Activated naive CD8-positive, alpha-beta T cell treated with anti-CD3 and anti-CD28 coated beads, Interleukin-2, amount 50 U/mL, for 24 hours (primary cell): ENCODE measurements around the gene MEI4.
"Not testable (repeated sequence)": the region's sequence is repeated elsewhere in the genome, so short reads cannot be mapped to it uniquely, and the experiment has no call there.

Experiments
- ATAC-seq: fragments of 150-1000 bp; cut with Tn5 transposase; one replicate; pipeline ENCODE4 v1.10.0; 2021
- DNase-seq: peaks from one replicate; pipeline ENCODE4 v3.0.0; 2021
- H3K27ac Mint-ChIP-seq: one replicate; pipeline ENCODE4 v1.8.0; 2021; ENCODE audit warnings: mild to moderate bottlenecking, mixed read lengths
- H3K27me3 Mint-ChIP-seq: one replicate; pipeline ENCODE4 v1.8.0; 2021; ENCODE audit warnings: mixed read lengths
- H3K36me3 Mint-ChIP-seq: one replicate; pipeline ENCODE4 v1.8.0; 2021; ENCODE audit warnings: low read depth, mixed read lengths
- H3K4me1 Mint-ChIP-seq: one replicate; pipeline ENCODE4 v1.8.0; 2021; ENCODE audit warnings: mixed read lengths
- H3K4me3 Mint-ChIP-seq: one replicate; pipeline ENCODE4 v1.8.0; 2021; ENCODE audit warnings: mild to moderate bottlenecking, moderate library complexity, mixed read lengths
- H3K9me3 Mint-ChIP-seq: one replicate; pipeline ENCODE4 v1.8.0; 2021; ENCODE audit warnings: mixed read lengths

MEI4 gene

DNA sequence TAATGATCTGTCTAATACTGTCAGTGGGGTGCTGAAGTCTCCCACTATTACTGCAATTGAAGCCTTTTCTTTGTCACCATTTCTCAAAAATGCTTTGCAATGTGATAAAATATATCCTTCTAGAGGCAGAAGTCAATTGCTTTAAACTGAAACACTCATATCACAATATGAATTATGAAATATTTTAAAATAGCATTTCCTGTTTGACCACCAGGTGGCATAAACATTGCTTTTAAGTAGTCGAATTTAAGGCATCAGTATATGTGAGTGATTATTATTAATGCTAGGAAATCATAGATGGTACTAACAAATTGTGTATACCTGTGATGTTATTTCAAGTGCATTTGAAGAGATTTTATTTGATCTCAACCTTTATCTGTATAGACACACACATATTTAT lies 87.5 kb downstream of the MEI4 start:
- Mint-ChIP-seq H3K4me1 (no peaks in the 10 kb centered on the region), H3K36me3 (no peaks in the 10 kb centered on the region), H3K27ac (no peak overlapping the region), H3K27me3 (no peaks in the 10 kb centered on the region), H3K9me3 (peaks cover 12% of the 10 kb centered on the region), H3K4me3 (no peak overlapping the region)
- no peak for ATAC-seq
- no peak for DNase-seq

GRCh38 chr6:77752156-77752555 lies 99.3 kb downstream of the MEI4 start:
- not testable (repeated sequence) for DNase-seq, H3K4me3 Mint-ChIP-seq, H3K4me1 Mint-ChIP-seq, ATAC-seq, H3K36me3 Mint-ChIP-seq, H3K27ac Mint-ChIP-seq, H3K27me3 Mint-ChIP-seq
- peaks cover 14% of the 10 kb centered on the region for H3K9me3 Mint-ChIP-seq

DNA sequence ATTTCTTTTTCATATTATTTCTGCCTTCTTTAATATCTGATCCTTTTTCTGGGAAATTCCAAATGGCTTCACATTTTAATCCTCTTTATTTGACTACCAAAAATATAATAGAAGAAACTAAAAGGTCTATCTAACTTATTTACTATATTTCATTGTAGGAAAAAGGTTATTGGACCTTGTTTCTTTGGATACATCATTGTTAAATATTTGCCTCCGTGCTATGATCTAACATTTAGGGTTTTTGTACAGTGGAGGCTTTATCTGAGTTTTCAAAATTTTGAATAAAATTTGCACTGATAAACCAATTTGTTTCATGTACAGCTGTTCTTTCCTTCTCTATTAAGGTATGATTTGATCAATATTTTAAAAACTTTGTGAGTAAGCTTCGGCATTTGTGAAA lies 109.5 kb downstream of the MEI4 start:
- Mint-ChIP-seq H3K27ac (no peak overlapping the region), H3K4me1 (no peaks in the 10 kb centered on the region), H3K27me3 (no peaks in the 10 kb centered on the region), H3K9me3 (no peaks in the 10 kb centered on the region), H3K4me3 (no peak overlapping the region), H3K36me3 (no peaks in the 10 kb centered on the region)
- ATAC-seq (no peak), DNase-seq (no peak)

DNA sequence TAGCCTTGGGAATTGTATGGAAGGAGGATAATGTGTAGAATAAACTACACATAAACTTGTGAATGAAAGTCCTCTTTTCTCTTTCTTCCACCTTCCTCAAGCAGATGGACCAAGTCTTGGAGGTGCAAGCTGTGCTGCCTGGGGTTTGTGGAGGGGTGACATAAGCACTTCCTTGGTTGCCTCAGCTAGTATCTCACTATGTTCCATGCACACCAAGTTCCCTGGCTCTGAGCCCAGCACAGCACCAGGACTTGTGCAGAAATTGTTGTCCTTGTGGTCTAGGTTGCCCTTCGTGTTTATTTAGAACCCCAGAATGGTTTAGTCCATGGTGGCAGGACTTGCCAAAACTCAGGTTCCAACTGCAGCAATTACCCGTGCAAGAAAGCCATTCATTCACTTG lies 110.3 kb downstream of the MEI4 start:
- DNase-seq (no peak), ATAC-seq (no peak)
- Mint-ChIP-seq H3K27ac (no peak overlapping the region), H3K4me3 (no peak overlapping the region), H3K27me3 (no peaks in the 10 kb centered on the region), H3K9me3 (no peaks in the 10 kb centered on the region), H3K4me1 (no peaks in the 10 kb centered on the region), H3K36me3 (no peaks in the 10 kb centered on the region)

DNA sequence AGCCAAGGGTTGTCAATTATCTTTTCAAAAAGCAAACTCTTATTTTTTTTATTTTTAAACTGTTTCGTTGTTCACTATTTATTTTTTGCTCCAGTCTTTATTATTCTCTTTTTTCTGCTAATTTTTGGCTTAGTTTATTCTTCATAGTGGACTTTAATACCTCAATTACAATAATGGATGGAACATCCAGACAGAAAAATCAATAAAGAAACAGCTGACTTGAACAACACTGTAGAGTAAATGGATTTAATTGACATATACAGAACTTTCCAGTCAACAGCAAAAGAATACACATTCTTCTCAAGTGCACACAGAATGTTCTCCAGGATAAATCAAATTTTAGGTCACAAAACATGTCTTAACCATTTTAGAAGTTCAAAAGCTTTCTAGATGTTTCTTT lies 111.5 kb downstream of the MEI4 start:
- Mint-ChIP-seq H3K27me3 (no peaks in the 10 kb centered on the region), H3K27ac (no peak overlapping the region), H3K4me3 (no peak overlapping the region), H3K9me3 (no peaks in the 10 kb centered on the region), H3K36me3 (no peaks in the 10 kb centered on the region), H3K4me1 (no peaks in the 10 kb centered on the region)
- ATAC-seq (no peak), DNase-seq (no peak)

- ATAC-seq (no peak), DNase-seq (no peak)
- H3K27me3 Mint-ChIP-seq: no peaks in the 10 kb centered on the region
- no peaks in the 10 kb centered on the region for H3K4me1 Mint-ChIP-seq
- H3K4me3 Mint-ChIP-seq: no peak overlapping the region
- no peaks in the 10 kb centered on the region for H3K36me3 Mint-ChIP-seq
- H3K27ac Mint-ChIP-seq: no peak overlapping the region
- peaks cover 16% of the 10 kb centered on the region for H3K9me3 Mint-ChIP-seq
Measured at GRCh38 chr6:77773157-77773822, 120.5 kb downstream of the MEI4 start.

DNA sequence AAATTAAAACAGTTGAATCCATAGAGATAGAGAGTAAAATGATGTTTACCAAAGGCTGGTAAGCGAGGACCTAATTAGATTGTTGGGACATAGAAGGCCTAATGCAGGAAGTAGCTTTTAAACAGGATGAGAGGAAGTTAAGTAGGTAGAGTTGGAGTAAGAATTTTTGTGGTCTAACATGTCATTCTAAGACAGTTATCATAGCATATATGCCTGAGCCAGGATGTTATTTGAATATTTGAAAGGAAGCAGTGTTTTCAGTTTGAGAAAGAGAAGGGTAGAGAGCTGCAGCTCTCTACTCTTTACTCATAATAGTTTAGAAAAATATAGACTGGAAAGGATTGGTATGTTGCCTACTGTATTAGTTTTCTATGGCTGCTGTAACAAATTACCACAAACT lies 121.6 kb downstream of the MEI4 start:
- no peak overlapping the region for H3K4me3 Mint-ChIP-seq
- no peaks in the 10 kb centered on the region for H3K27me3 Mint-ChIP-seq
- DNase-seq (no peak), ATAC-seq (no peak)
- H3K9me3 Mint-ChIP-seq: peaks cover 16% of the 10 kb centered on the region
- H3K27ac Mint-ChIP-seq: no peak overlapping the region
- H3K4me1 Mint-ChIP-seq: no peaks in the 10 kb centered on the region
- H3K36me3 Mint-ChIP-seq: no peaks in the 10 kb centered on the region

GRCh38 chr6:77776441-77776840 lies 123.6 kb downstream of the MEI4 start:
- Mint-ChIP-seq H3K9me3 (peaks cover 16% of the 10 kb centered on the region), H3K4me3 (no peak overlapping the region), H3K27me3 (no peaks in the 10 kb centered on the region), H3K36me3 (no peaks in the 10 kb centered on the region), H3K4me1 (no peaks in the 10 kb centered on the region), H3K27ac (no peak overlapping the region)
- DNase-seq (no peak), ATAC-seq (no peak)

DNA sequence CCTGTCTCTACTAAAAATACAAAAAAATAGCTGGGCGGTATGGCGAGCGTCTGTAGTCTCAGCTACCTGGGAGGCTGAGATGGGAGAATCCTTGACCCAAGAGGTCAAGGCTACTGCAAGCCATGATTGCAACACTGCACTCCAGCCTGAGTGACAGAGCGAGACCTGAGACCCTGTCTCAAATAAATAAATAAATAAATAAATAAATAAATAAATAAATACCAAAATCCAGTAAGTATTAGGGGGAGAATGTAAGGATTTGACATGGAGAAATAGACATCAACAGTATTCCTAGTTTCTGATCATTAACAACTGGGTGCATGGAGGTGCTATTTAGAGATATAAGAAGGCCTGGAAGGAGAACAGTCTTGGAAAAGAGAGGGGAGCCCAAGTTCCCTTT lies 125.7 kb downstream of the MEI4 start:
- no peak for DNase-seq
- Mint-ChIP-seq H3K4me3 (no peak overlapping the region), H3K27ac (no peak overlapping the region), H3K4me1 (no peaks in the 10 kb centered on the region), H3K36me3 (no peaks in the 10 kb centered on the region), H3K27me3 (no peaks in the 10 kb centered on the region), H3K9me3 (peaks cover 11% of the 10 kb centered on the region)
- no peak for ATAC-seq

GRCh38 chr6:77786935-77787629 lies 134.2 kb downstream of the MEI4 start:
- DNase-seq (no peak), ATAC-seq (no peak)
- H3K36me3 Mint-ChIP-seq: no peaks in the 10 kb centered on the region
- no peaks in the 10 kb centered on the region for H3K27me3 Mint-ChIP-seq
- peaks cover 5% of the 10 kb centered on the region for H3K9me3 Mint-ChIP-seq
- no peaks in the 10 kb centered on the region for H3K4me1 Mint-ChIP-seq
- H3K27ac Mint-ChIP-seq: no peak overlapping the region
- no peak overlapping the region for H3K4me3 Mint-ChIP-seq

GRCh38 chr6:77796824-77797809 lies 144.3 kb downstream of the MEI4 start:
- no peak overlapping the region for H3K4me3 Mint-ChIP-seq
- H3K27ac Mint-ChIP-seq: no peak overlapping the region
- DNase-seq (no peak), ATAC-seq (no peak)
- H3K27me3 Mint-ChIP-seq: no peaks in the 10 kb centered on the region
- H3K36me3 Mint-ChIP-seq: no peaks in the 10 kb centered on the region
- no peaks in the 10 kb centered on the region for H3K4me1 Mint-ChIP-seq
- peaks cover 22% of the 10 kb centered on the region for H3K9me3 Mint-ChIP-seq

- no peaks in the 10 kb centered on the region for H3K4me1 Mint-ChIP-seq
- H3K36me3 Mint-ChIP-seq: no peaks in the 10 kb centered on the region
Measured at GRCh38 chr6:77812304-77812703, 159.5 kb downstream of the MEI4 start.

DNA sequence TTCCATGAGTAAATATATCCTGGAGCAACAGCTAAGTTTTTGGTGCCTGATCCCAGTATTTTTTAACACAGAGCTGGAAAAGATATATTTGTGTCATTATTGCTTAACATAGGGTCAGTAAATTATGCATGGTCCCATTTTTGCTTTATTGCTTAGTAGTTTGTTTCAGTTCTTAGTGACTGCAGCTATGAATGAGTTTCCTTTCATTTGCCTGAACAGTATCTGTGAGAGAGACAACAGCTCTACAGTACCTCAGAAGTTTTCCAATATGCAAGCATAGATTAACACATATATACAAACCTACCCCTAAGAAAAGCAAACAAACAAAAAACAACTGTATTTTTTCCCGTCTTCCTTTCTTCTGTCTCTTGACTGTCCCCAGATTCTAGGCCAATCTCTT lies 160.3 kb downstream of the MEI4 start:
- DNase-seq (no peak), ATAC-seq (no peak)
- no peak overlapping the region for H3K4me3 Mint-ChIP-seq
- H3K4me1 Mint-ChIP-seq: no peaks in the 10 kb centered on the region
- H3K36me3 Mint-ChIP-seq: no peaks in the 10 kb centered on the region
- H3K27ac Mint-ChIP-seq: no peak overlapping the region
- H3K27me3 Mint-ChIP-seq: no peaks in the 10 kb centered on the region
- H3K9me3 Mint-ChIP-seq: no peaks in the 10 kb centered on the region

More at GRCh38 chr6:77812304-77812703, 159.5 kb downstream of the MEI4 start:
- DNase-seq (no peak), ATAC-seq (no peak)
- no peaks in the 10 kb centered on the region for H3K27me3 Mint-ChIP-seq
- H3K27ac Mint-ChIP-seq: no peak overlapping the region
- H3K4me3 Mint-ChIP-seq: no peak overlapping the region
- H3K9me3 Mint-ChIP-seq: no peaks in the 10 kb centered on the region

DNA sequence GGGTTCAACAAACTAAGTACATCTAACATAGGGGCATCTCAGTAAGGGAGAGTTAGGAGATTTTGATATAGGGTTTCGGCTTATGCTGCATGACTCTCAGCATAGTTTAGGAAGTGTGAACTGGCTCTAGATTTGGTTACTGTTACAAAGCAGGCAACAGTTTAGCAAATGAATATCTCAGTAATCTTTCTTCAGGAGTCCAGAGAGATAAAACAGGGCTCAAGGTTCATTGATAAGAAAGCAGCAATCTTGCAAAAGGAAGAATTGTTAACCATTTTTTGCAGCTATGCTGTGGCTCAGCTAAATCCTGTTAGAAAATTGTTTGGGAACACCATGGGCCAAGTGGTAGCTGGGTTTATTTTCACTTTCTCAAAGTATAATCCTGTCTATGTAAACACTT lies 161.3 kb downstream of the MEI4 start:
- no peak overlapping the region for H3K27ac Mint-ChIP-seq
- H3K27me3 Mint-ChIP-seq: no peaks in the 10 kb centered on the region
- ATAC-seq (no peak), DNase-seq (no peak)
- H3K4me1 Mint-ChIP-seq: no peaks in the 10 kb centered on the region
- no peaks in the 10 kb centered on the region for H3K9me3 Mint-ChIP-seq
- H3K36me3 Mint-ChIP-seq: no peaks in the 10 kb centered on the region
- H3K4me3 Mint-ChIP-seq: no peak overlapping the region

DNA sequence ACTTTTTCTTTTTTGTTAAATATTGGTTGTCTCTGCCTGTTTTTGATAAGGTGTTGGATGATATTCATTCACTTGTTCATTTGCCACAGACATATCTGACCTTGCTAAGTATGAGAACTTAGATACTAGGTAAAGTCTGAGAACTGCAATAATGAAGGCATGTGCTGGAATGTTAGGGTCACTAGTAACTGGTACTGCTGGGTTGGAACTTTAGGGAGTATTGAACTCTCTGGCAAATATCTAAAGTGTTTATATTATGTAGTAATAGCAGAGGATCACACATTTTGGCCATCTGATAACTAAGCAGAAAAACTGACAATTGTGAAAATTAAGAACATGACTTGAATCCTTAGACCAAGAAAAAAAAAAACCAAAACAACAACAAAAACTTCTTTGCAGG lies 162.7 kb downstream of the MEI4 start:
- Mint-ChIP-seq H3K27me3 (no peaks in the 10 kb centered on the region), H3K4me3 (no peak overlapping the region), H3K27ac (no peak overlapping the region), H3K4me1 (no peaks in the 10 kb centered on the region), H3K36me3 (no peaks in the 10 kb centered on the region), H3K9me3 (peaks cover 1% of the 10 kb centered on the region)
- no peak for ATAC-seq
- DNase-seq: no peak
